K562 (cell line): ENCODE measurements around the gene NSG2. TPM values are rescaled to one million over a fixed set of nuclear protein-coding genes. Genes with fewer than 3 reads are reported as not detected.

Source experiments
- ATAC-seq: fragments of 200-7000 bp; cut with Tn5 transposase; 3 replicates; pipeline ENCODE4 v1.9.1; 2020; ENCODE audit warnings: moderate library complexity
- BruUV-seq: library from RNA; stranded (reverse); fragments of 400-500 nt; replicated peaks from 2 replicates; lab custom pipeline; 2021; lab: Mats Ljungman, UMichigan
- CTCF ChIA-PET: fragments of 300-600 bp; formaldehyde crosslinking; extraction: SDS; loops from one replicate; lab custom pipeline; 2021; ENCODE audit warnings: low intra/inter-chr PET ratio; lab: Yijun Ruan, JAX
- POLR2A ChIA-PET: fragments of 300-600, 350-650 bp; sonication (Branson Sonifier 250); formaldehyde crosslinking; extraction: SDS; loops from one replicate; lab custom pipeline; 2021; ENCODE audit warnings: antibody characterized with exemption, inconsistent platforms; lab: Yijun Ruan, JAX
- DNase-seq, 4 experiments: peaks; one replicate each; pipeline versions ENCODE4 v3.0.0 to v3.0.0-alpha.2; 2011 to 2018; ENCODE audit warnings: low spot score in 3 of 4, mixed read lengths in 3 of 4; ENCODE audit errors: extremely low read depth in 1 of 4
- FAIRE-seq: peaks from 2 replicates; lab custom pipeline; 2011; peaks lifted over from hg19 to GRCh38; lab: Jason Lieb, UNC
- H2AFZ ChIP-seq: 2 replicates; pipeline ENCODE4 v1.6.0; 2011; ENCODE audit warnings: low read depth, low read length, control low read depth, inconsistent platforms
- H3K27ac ChIP-seq: fragments of 200-600 bp; 3 replicates; pipeline ENCODE4 v1.8.0; 2011; ENCODE audit warnings: low read depth, mild to moderate bottlenecking, control low read depth, inconsistent platforms, low read length, moderate library complexity, mixed read lengths; ENCODE audit errors: extremely low read depth
- H3K27me3 ChIP-seq, 2 experiments: fragments of 300-600 bp in 1 of 2; 2 replicates in 1 of 2; 3 replicates in 1 of 2; pipeline versions ENCODE4 v1.6.0 to v1.8.0; 2011; ENCODE audit warnings: inconsistent platforms in 2 of 2, low read length in 2 of 2, mild to moderate bottlenecking in 1 of 2, mixed read lengths in 1 of 2, moderate library complexity in 1 of 2; ENCODE audit not compliant: control insufficient read depth in 2 of 2, insufficient read depth in 2 of 2
- H3K36me3 ChIP-seq: fragments of 300-600 bp; 3 replicates; pipeline ENCODE4 v1.8.0; 2011; ENCODE audit warnings: mild to moderate bottlenecking, low read length, inconsistent platforms; ENCODE audit not compliant: control insufficient read depth, insufficient read depth
- H3K4me1 ChIP-seq, 2 experiments: fragments of 200-600 bp in 1 of 2; replicated peaks in 1 of 2; 2 replicates in 1 of 2; 3 replicates in 1 of 2; pipeline versions ENCODE4 v1.5.1 to v1.8.0; 2011; ENCODE audit warnings: inconsistent platforms in 2 of 2, low read length in 2 of 2, mild to moderate bottlenecking in 1 of 2, mixed read lengths in 1 of 2, moderate library complexity in 1 of 2; ENCODE audit not compliant: control insufficient read depth in 2 of 2, insufficient read depth in 2 of 2
- H3K4me2 ChIP-seq: 2 replicates; pipeline ENCODE4 v1.6.1; 2011; ENCODE audit warnings: low read length, control low read depth, inconsistent platforms, mixed read lengths; ENCODE audit not compliant: insufficient read depth
- H3K4me3 ChIP-seq: fragments of 200-600 bp; sonication (generic), shearing (Covaris generic); 2 replicates; pipeline ENCODE4 v1.5.1; 2016; ENCODE audit warnings: control low read depth, inconsistent platforms
- H3K79me2 ChIP-seq: fragments of 200-600 bp; 3 replicates; pipeline ENCODE4 v1.8.0; 2011; ENCODE audit warnings: low read length, inconsistent platforms; ENCODE audit not compliant: control insufficient read depth, insufficient read depth
- H3K9ac ChIP-seq, 2 experiments: 2 replicates each; pipeline versions ENCODE4 v1.6.0 to v1.6.1; 2011; ENCODE audit warnings: low read depth in 2 of 2, low read length in 2 of 2, control low read depth in 1 of 2, inconsistent platforms in 1 of 2, mild to moderate bottlenecking in 1 of 2, mixed read lengths in 1 of 2; ENCODE audit not compliant: insufficient read depth in 1 of 2
- H3K9me1 ChIP-seq: one replicate; pipeline ENCODE4 v1.6.0; 2011; ENCODE audit warnings: inconsistent platforms, mild to moderate bottlenecking, low read length, moderate library complexity; ENCODE audit not compliant: control insufficient read depth, insufficient read depth
- H3K9me3 ChIP-seq: replicated peaks from 2 replicates; pipeline ENCODE4 v1.5.1; 2011; ENCODE audit warnings: low read depth, low read length, inconsistent platforms; ENCODE audit not compliant: control insufficient read depth, insufficient read depth
- H4K20me1 ChIP-seq: replicated peaks from 2 replicates; pipeline ENCODE4 v1.6.1; 2011; ENCODE audit warnings: low read length, inconsistent platforms, mixed read lengths; ENCODE audit not compliant: control insufficient read depth, insufficient read depth
- GTF2A2 ChIP-seq: IDR thresholded peaks from 2 replicates; pipeline ENCODE4 v1.6.1; 2016; ENCODE audit warnings: mild to moderate bottlenecking, missing genetic modification characterization, missing compliant biosample characterization
- RBBP5 ChIP-seq: fragments of 200-600 bp; sonication (generic); IDR thresholded peaks from 2 replicates; pipeline ENCODE4 v1.6.1; 2012; ENCODE audit warnings: borderline replicate concordance, mild to moderate bottlenecking, low read length, control low read depth, inconsistent platforms; ENCODE audit not compliant: insufficient read depth, poor library complexity, severe bottlenecking
- TCF7 ChIP-seq: sonication (generic); IDR thresholded peaks from 2 replicates; pipeline ENCODE4 v1.6.1; 2016; ENCODE audit warnings: antibody characterized with exemption, borderline replicate concordance
- ZBED1 ChIP-seq: IDR thresholded peaks from 2 replicates; pipeline ENCODE4 v1.6.1; 2014
- ZNF212 ChIP-seq: fragments of 450-650 bp; formaldehyde crosslinking; IDR thresholded peaks from 2 replicates; pipeline ENCODE4 v1.4.0; 2020; ENCODE audit warnings: mild to moderate bottlenecking
- WGBS: fragments of 100-300 bp; shearing (Covaris generic); methylation state at CpG from one replicate; pipeline ENCODE4 v1.1.6; 2016; ENCODE audit warnings: low coverage, mixed read lengths; ENCODE audit not compliant: insufficient coverage; ENCODE audit errors: missing lambda C conversion rate; 5-methylcytosine and 5-hydroxymethylcytosine counted together
- in situ Hi-C: fragments of 300-500 bp; cut with MboI; formaldehyde crosslinking; loops from 4 replicates; pipeline ENCODE4 v1.15.0; 2018; ENCODE audit warnings: inconsistent platforms, mixed read lengths
- intact Hi-C: fragments of 100-400 bp; cut with micrococcal nuclease; formaldehyde crosslinking; loops from 2 replicates; pipeline ENCODE4 v1.14.2; 2022
- polyA plus RNA-seq, 8 experiments: library from polyadenylated mRNA; depleted of rRNA in 4 of 8; stranded (reverse) in 5 of 8; unstranded in 3 of 8; fragments of >200 nt; fragmentation: Nextera tagmentation in 2 of 8; fragmentation: Illumina TruSeq in 1 of 8; extraction: Ambion mirVana in 2 of 8; extraction: Trizol in 1 of 8; gene quantifications; 2 replicates each; pipeline versions ENCODE4 v1.2.1 to v1.2.3, GENCODE V29; 2011 to 2014; ENCODE audit warnings: inconsistent platforms in 1 of 8, missing spikeins in 1 of 8
- total RNA-seq, 7 experiments: library from RNA; depleted of rRNA in 6 of 7; stranded (reverse); fragments of >200 nt in 6 of 7; fragmentation: Illumina TruSeq in 2 of 7; extraction: Trizol in 2 of 7; gene quantifications; 2 replicates each; pipeline versions ENCODE4 v1.2.1 to v1.2.3, GENCODE V29; 2011 to 2021; ENCODE audit warnings: low replicate concordance in 1 of 7
- TF ChIP-seq, protein P1 (sequence below): IDR thresholded peaks from 2 replicates; pipeline ENCODE4 v1.6.1; 2011; ENCODE audit warnings: borderline replicate concordance, low read depth, mild to moderate bottlenecking, moderate library complexity, low read length; ENCODE audit not compliant: insufficient read depth, poor library complexity, severe bottlenecking
- TF ChIP-seq, protein P2 (sequence below): fragments of 250-450 bp; sonication (Bioruptor Pico); IDR thresholded peaks from 2 replicates; pipeline ENCODE4 v1.4.0; 2020

The NSG2 gene
- total and polyA plus RNA-seq, 9 of the 15 experiments (the other 6 are each of a cell fraction or from before 2014, with no cell fraction given): not detected

GRCh38 chr5:174106997-174107655 lies 61.6 kb downstream of the NSG2 start (continued):
- TF ChIP-seq, protein P1, sequence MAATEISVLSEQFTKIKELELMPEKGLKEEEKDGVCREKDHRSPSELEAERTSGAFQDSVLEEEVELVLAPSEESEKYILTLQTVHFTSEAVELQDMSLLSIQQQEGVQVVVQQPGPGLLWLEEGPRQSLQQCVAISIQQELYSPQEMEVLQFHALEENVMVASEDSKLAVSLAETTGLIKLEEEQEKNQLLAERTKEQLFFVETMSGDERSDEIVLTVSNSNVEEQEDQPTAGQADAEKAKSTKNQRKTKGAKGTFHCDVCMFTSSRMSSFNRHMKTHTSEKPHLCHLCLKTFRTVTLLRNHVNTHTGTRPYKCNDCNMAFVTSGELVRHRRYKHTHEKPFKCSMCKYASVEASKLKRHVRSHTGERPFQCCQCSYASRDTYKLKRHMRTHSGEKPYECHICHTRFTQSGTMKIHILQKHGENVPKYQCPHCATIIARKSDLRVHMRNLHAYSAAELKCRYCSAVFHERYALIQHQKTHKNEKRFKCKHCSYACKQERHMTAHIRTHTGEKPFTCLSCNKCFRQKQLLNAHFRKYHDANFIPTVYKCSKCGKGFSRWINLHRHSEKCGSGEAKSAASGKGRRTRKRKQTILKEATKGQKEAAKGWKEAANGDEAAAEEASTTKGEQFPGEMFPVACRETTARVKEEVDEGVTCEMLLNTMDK: no peak
- TF ChIP-seq GTF2A2 (tag) (no peak), TCF7 (no peak), ZBED1 (no peak), ZNF212 (CRISPR knock-in tag) (no peak)
- TF ChIP-seq, all 486 proteins: peak for 0

- DNase-seq (no peak), ATAC-seq (no peak), FAIRE-seq (no peak)
- in situ Hi-C loops (no loop called here), intact Hi-C loops (no loop called here)
- Histone ChIP-seq H3K4me1 (no peaks in the 10 kb centered on the region), H3K9me3 (no peaks in the 10 kb centered on the region), H2AFZ (no peak overlapping the region), H3K4me3 (no peak overlapping the region), H4K20me1 (no peaks in the 10 kb centered on the region; the same call in 1 of the 2 replicates), H3K36me3 (no peaks in the 10 kb centered on the region), H3K27ac (no peak overlapping the region), H3K27me3 (peaks cover 12 to 39% of the 10 kb centered on the region in 2 experiments; a peak in 3 of 5 replicates), H3K9ac (no peak overlapping the region), H3K4me2 (no peak overlapping the region), H3K79me2 (no peaks in the 10 kb centered on the region), H3K9me1 (no peaks in the 10 kb centered on the region)
- 5% methylated on average over 6 of the region's 6 CpGs for WGBS
- CTCF ChIA-PET: no interaction called here
- POLR2A ChIA-PET: no interaction called here
- TF ChIP-seq, protein P2, sequence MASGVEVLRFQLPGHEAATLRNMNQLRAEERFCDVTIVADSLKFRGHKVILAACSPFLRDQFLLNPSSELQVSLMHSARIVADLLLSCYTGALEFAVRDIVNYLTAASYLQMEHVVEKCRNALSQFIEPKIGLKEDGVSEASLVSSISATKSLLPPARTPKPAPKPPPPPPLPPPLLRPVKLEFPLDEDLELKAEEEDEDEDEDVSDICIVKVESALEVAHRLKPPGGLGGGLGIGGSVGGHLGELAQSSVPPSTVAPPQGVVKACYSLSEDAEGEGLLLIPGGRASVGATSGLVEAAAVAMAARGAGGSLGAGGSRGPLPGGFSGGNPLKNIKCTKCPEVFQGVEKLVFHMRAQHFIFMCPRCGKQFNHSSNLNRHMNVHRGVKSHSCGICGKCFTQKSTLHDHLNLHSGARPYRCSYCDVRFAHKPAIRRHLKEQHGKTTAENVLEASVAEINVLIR (CRISPR knock-in tag): no peak
- no peak for TF ChIP-seq RBBP5
- no TSS peak for BruUV-seq
These were observed 63.2 kb downstream of the NSG2 start for GRCh38 chr5:174108745-174109144.
